Neuronal stem cell (in vitro differentiated cells): Measurements from ENCODE around the gene STRBP.
A peak's percentile ranks its signal among the peaks of the same experiment; 100 is the strongest.

Experiments
- DNase-seq: peaks from one replicate; pipeline ENCODE4 v3.0.0-alpha.2; 2013; ENCODE audit warnings: low spot score
- H2AFZ ChIP-seq: one replicate; pipeline ENCODE4 v1.6.1; 2013; ENCODE audit warnings: mild to moderate bottlenecking, low read length, inconsistent platforms
- H2AK5ac ChIP-seq: 2 replicates; pipeline ENCODE4 v1.6.1; 2013; ENCODE audit warnings: low read depth, mild to moderate bottlenecking, inconsistent platforms, low read length, moderate library complexity, mixed read lengths
- H2BK120ac ChIP-seq: 2 replicates; pipeline ENCODE4 v1.6.1; 2013; ENCODE audit warnings: low read depth, mild to moderate bottlenecking, inconsistent platforms, low read length, moderate library complexity, mixed read lengths
- H2BK12ac ChIP-seq: one replicate; pipeline ENCODE4 v1.6.1; 2013; ENCODE audit warnings: low read length, inconsistent platforms
- H2BK15ac ChIP-seq: 2 replicates; pipeline ENCODE4 v1.6.1; 2013; ENCODE audit warnings: mild to moderate bottlenecking, low read length, inconsistent platforms, mixed read lengths
- H2BK5ac ChIP-seq: one replicate; pipeline ENCODE4 v1.6.1; 2013; ENCODE audit warnings: inconsistent platforms, mild to moderate bottlenecking, low read length, moderate library complexity
- H3K14ac ChIP-seq: one replicate; pipeline ENCODE4 v1.6.1; 2013; ENCODE audit warnings: low read length, inconsistent platforms
- H3K18ac ChIP-seq: 2 replicates; pipeline ENCODE4 v1.6.1; 2013; ENCODE audit warnings: low read length, inconsistent platforms
- H3K23ac ChIP-seq: 2 replicates; pipeline ENCODE4 v1.6.1; 2013; ENCODE audit warnings: low read depth, mild to moderate bottlenecking, mixed read lengths, low read length, inconsistent platforms; ENCODE audit not compliant: poor library complexity
- H3K27ac ChIP-seq: replicated peaks from 3 replicates; pipeline ENCODE4 v1.5.1; 2013; ENCODE audit warnings: low read length, inconsistent platforms
- H3K27me3 ChIP-seq, 3 experiments: 2 replicates each; pipeline ENCODE4 v1.6.1; 2013; ENCODE audit warnings: low read length in 3 of 3, mild to moderate bottlenecking in 2 of 3, inconsistent platforms in 1 of 3, low read depth in 1 of 3, mixed read lengths in 1 of 3, moderate library complexity in 1 of 3; ENCODE audit not compliant: control insufficient read depth in 3 of 3, insufficient read depth in 3 of 3
- H3K36me3 ChIP-seq, 2 donors: replicated peaks in 1 of 2; 2 replicates each; pipeline ENCODE4 v1.6.1; 2013; ENCODE audit warnings: low read length in 2 of 2; ENCODE audit not compliant: control insufficient read depth in 2 of 2, insufficient read depth in 2 of 2
- H3K4ac ChIP-seq: 2 replicates; pipeline ENCODE4 v1.6.1; 2013; ENCODE audit warnings: inconsistent platforms, mild to moderate bottlenecking, low read length, moderate library complexity
- H3K4me1 ChIP-seq, 2 donors: 1 replicate in 1 of 2; 2 replicates in 1 of 2; pipeline ENCODE4 v1.6.1; 2013; ENCODE audit warnings: low read length in 2 of 2, low read depth in 1 of 2; ENCODE audit not compliant: control insufficient read depth in 2 of 2, insufficient read depth in 1 of 2
- H3K4me2 ChIP-seq: one replicate; pipeline ENCODE4 v1.6.1; 2013; ENCODE audit warnings: mild to moderate bottlenecking, low read length, inconsistent platforms; ENCODE audit not compliant: insufficient read depth, poor library complexity, severe bottlenecking
- H3K4me3 ChIP-seq, 2 donors: 2 replicates each; pipeline ENCODE4 v1.5.1; 2013; ENCODE audit warnings: low read length in 2 of 2, mild to moderate bottlenecking in 2 of 2, inconsistent platforms in 1 of 2, moderate library complexity in 1 of 2
- H3K79me1 ChIP-seq: one replicate; pipeline ENCODE4 v1.6.1; 2013; ENCODE audit warnings: low read depth, mild to moderate bottlenecking, inconsistent platforms, low read length, moderate library complexity
- H3K9ac ChIP-seq: one replicate; pipeline ENCODE4 v1.6.1; 2013; ENCODE audit warnings: mild to moderate bottlenecking, low read depth, low read length, inconsistent platforms; ENCODE audit not compliant: poor library complexity
- H3K9me3 ChIP-seq, 2 donors: replicated peaks in 1 of 2; 2 replicates each; pipeline versions ENCODE3 to v1.6.1; 2013; ENCODE audit warnings: low read length in 2 of 2, mild to moderate bottlenecking in 2 of 2, inconsistent platforms in 1 of 2, low read depth in 1 of 2, mixed read lengths in 1 of 2, moderate library complexity in 1 of 2; ENCODE audit not compliant: control insufficient read depth in 2 of 2, insufficient read depth in 1 of 2
- H4K8ac ChIP-seq: one replicate; pipeline ENCODE4 v1.6.1; 2013; ENCODE audit warnings: low read depth, mild to moderate bottlenecking, inconsistent platforms, low read length, moderate library complexity
- H4K91ac ChIP-seq: one replicate; pipeline ENCODE4 v1.6.1; 2013; ENCODE audit warnings: low read length, low read depth, mild to moderate bottlenecking, inconsistent platforms; ENCODE audit not compliant: poor library complexity
- WGBS, 2 donors: extraction: QIAGEN DNeasy Blood & Tissue Kit; methylation state at CpG; one replicate each; pipeline ENCODE4 v1.1.7; 2013; ENCODE audit warnings: missing lambda C conversion rate in 2 of 2, mixed read lengths in 1 of 2; ENCODE audit not compliant: insufficient read length in 2 of 2, insufficient replicate concordance in 1 of 2; ENCODE audit errors: extremely low coverage in 2 of 2; 5-methylcytosine and 5-hydroxymethylcytosine counted together

Gene STRBP

GRCh38 chr9:123131993-123132392, 136.4 kb downstream of the STRBP start:
- Histone ChIP-seq H2BK120ac (no peak overlapping the region), H3K27me3 (no peaks in the 10 kb centered on the region), H3K23ac (no peak overlapping the region), H3K18ac (no peak overlapping the region), H2BK15ac (no peak overlapping the region), H3K4me3 (no peak overlapping the region), H3K36me3 (peaks cover 19 to 76% of the 10 kb centered on the region in 2 donors), H3K79me1 (no peaks in the 10 kb centered on the region), H4K8ac (no peak overlapping the region), H3K4me1 (peaks cover 0 to 3% of the 10 kb centered on the region in 2 donors), H4K91ac (no peak overlapping the region), H3K9me3 (no peaks in the 10 kb centered on the region), H2AFZ (no peak overlapping the region), H3K14ac (no peak overlapping the region), H3K27ac (no peak overlapping the region), H2AK5ac (no peak overlapping the region), H3K4ac (no peak overlapping the region), H2BK5ac (no peak overlapping the region), H3K9ac (no peak overlapping the region), H3K4me2 (no peak overlapping the region), H2BK12ac (no peak overlapping the region)
- DNase-seq, result no peak

GRCh38 chr9:123131258-123131657, 137.1 kb downstream of the STRBP start:
- H3K79me1 ChIP-seq, result no peaks in the 10 kb centered on the region
- no peak overlapping the region for H3K4me3 ChIP-seq
- H3K14ac ChIP-seq, result no peak overlapping the region
- H3K4me1 ChIP-seq, result peaks cover 0 to 3% of the 10 kb centered on the region in 2 donors
- H3K18ac ChIP-seq, result no peak overlapping the region
- peak overlapping the region; percentile 26 for H3K27ac ChIP-seq
- no peak overlapping the region for H3K9ac ChIP-seq
- H2BK5ac ChIP-seq, result no peak overlapping the region
- H2BK120ac ChIP-seq, result no peak overlapping the region
- H4K8ac ChIP-seq, result no peak overlapping the region
- WGBS, 2 donors, result no CpG with 5 or more reads among the region's 1 CpG
- peak; percentile 17 for DNase-seq
- H3K23ac ChIP-seq, result no peak overlapping the region
- no peak overlapping the region for H3K4me2 ChIP-seq
- no peak overlapping the region for H2AK5ac ChIP-seq
- H3K9me3 ChIP-seq, result no peaks in the 10 kb centered on the region
- H2BK12ac ChIP-seq, result no peak overlapping the region
- H2BK15ac ChIP-seq, result no peak overlapping the region
- H3K4ac ChIP-seq, result no peak overlapping the region
- no peak overlapping the region for H4K91ac ChIP-seq
- peaks cover 19 to 79% of the 10 kb centered on the region in 2 donors for H3K36me3 ChIP-seq
- no peaks in the 10 kb centered on the region for H3K27me3 ChIP-seq
- H2AFZ ChIP-seq, result no peak overlapping the region

- H3K9me3 ChIP-seq, result no peaks in the 10 kb centered on the region
- no peaks in the 10 kb centered on the region for H3K79me1 ChIP-seq
- H3K4me3 ChIP-seq, result no peak overlapping the region
- H4K8ac ChIP-seq, result no peak overlapping the region
- H2BK15ac ChIP-seq, result no peak overlapping the region
- H3K9ac ChIP-seq, result no peak overlapping the region
- no peak overlapping the region for H2AFZ ChIP-seq
- H2AK5ac ChIP-seq, result no peak overlapping the region
- DNase-seq, result no peak
- peaks cover 16 to 70% of the 10 kb centered on the region in 2 donors for H3K36me3 ChIP-seq
- WGBS, 2 donors, result no CpG with 5 or more reads among the region's 1 CpG
- H3K18ac ChIP-seq, result no peak overlapping the region
- H3K27ac ChIP-seq, result no peak overlapping the region
- no peak overlapping the region for H3K14ac ChIP-seq
- H3K27me3 ChIP-seq, result no peaks in the 10 kb centered on the region
- no peak overlapping the region for H4K91ac ChIP-seq
- no peak overlapping the region for H3K4ac ChIP-seq
- H3K23ac ChIP-seq, result no peak overlapping the region
- no peak overlapping the region for H2BK12ac ChIP-seq
- peaks cover 0 to 3% of the 10 kb centered on the region in 2 donors for H3K4me1 ChIP-seq
- H2BK120ac ChIP-seq, result no peak overlapping the region
- H3K4me2 ChIP-seq, result no peak overlapping the region
- H2BK5ac ChIP-seq, result no peak overlapping the region
Observed at GRCh38 chr9:123129423-123129822, 139.0 kb downstream of the STRBP start.

GRCh38 chr9:123128591-123128990, 139.8 kb downstream of the STRBP start:
- peaks cover 16 to 70% of the 10 kb centered on the region in 2 donors for H3K36me3 ChIP-seq
- H3K9ac ChIP-seq, result no peak overlapping the region

More at GRCh38 chr9:123128591-123128990, 139.8 kb downstream of the STRBP start:
- Histone ChIP-seq H3K9me3 (no peaks in the 10 kb centered on the region), H3K23ac (no peak overlapping the region), H2BK120ac (no peak overlapping the region), H3K18ac (no peak overlapping the region), H2AFZ (no peak overlapping the region), H3K27me3 (no peaks in the 10 kb centered on the region), H2AK5ac (no peak overlapping the region), H3K27ac (no peak overlapping the region), H2BK15ac (no peak overlapping the region), H3K4me1 (peaks cover 0 to 3% of the 10 kb centered on the region in 2 donors), H4K91ac (no peak overlapping the region), H2BK12ac (no peak overlapping the region), H3K14ac (no peak overlapping the region), H3K4me3 (no peak overlapping the region), H3K79me1 (no peaks in the 10 kb centered on the region), H2BK5ac (no peak overlapping the region), H3K4ac (no peak overlapping the region), H4K8ac (no peak overlapping the region), H3K4me2 (no peak overlapping the region)
- DNase-seq, result no peak
- WGBS, 2 donors, result no CpG with 5 or more reads among the region's 4 CpGs
